ENCODE measurements around the gene RFT1.

GRCh38 chr3:53137835-53138446 lies 7.7 kb upstream of the RFT1 start:
- TF ChIP-seq POLR2AphosphoS5 (IDR thresholded peaks at IDR 0.05), result no peak
- no peak for TF ChIP-seq CTCF (IDR thresholded peaks at IDR 0.05)
- TF ChIP-seq EP300 (IDR thresholded peaks at IDR 0.05), result no peak
- no peak for TF ChIP-seq POLR2A (IDR thresholded peaks at IDR 0.05; ENCODE audit: low read depth)

All from esophagus muscularis mucosa (tissue), 4 donors.